A204.1 (cell line): Measurements from ENCODE around the gene TTC39C.

ENCODE experiments used
- FAIRE-seq: peaks from 2 replicates; lab custom pipeline; 2012; peaks lifted over from hg19 to GRCh38; lab: Jason Lieb, UNC

TTC39C gene

GRCh38 chr18:24014062-24014985 is at the start of gene TTC39C:
TTC39C (plus strand) TSS chr18:24014754; CDS start chr18:24014872, 118 bp downstream.
- FAIRE-seq, result no peak

GRCh38 chr18:23966909-23967308 is 47.6 kb upstream of the TTC39C start:
- FAIRE-seq, result no peak

- no peak for FAIRE-seq
These were observed 47.0 kb upstream of the TTC39C start for GRCh38 chr18:23967321-23968089.

- no peak for FAIRE-seq
These were observed 45.6 kb upstream of the TTC39C start for GRCh38 chr18:23968638-23969604.

- FAIRE-seq, result no peak
These were observed 44.9 kb upstream of the TTC39C start for GRCh38 chr18:23969664-23970063.

- FAIRE-seq, result no peak
These were observed 44.1 kb upstream of the TTC39C start for GRCh38 chr18:23970161-23971096.

GRCh38 chr18:23971097-23971440 is 43.5 kb upstream of the TTC39C start:
- FAIRE-seq, result no peak

GRCh38 chr18:23971666-23972230 is 42.8 kb upstream of the TTC39C start:
- FAIRE-seq, result no peak

- no peak for FAIRE-seq
These were observed 42.1 kb upstream of the TTC39C start for GRCh38 chr18:23972453-23972852.

- FAIRE-seq, result no peak
These were observed 37.5 kb upstream of the TTC39C start for GRCh38 chr18:23977103-23977502.

- FAIRE-seq, result no peak
These were observed 36.7 kb upstream of the TTC39C start for GRCh38 chr18:23977719-23978483.

- FAIRE-seq, result no peak
These were observed 33.1 kb upstream of the TTC39C start for GRCh38 chr18:23981369-23981980.

- no peak for FAIRE-seq
These were observed 32.1 kb upstream of the TTC39C start for GRCh38 chr18:23982155-23983079.

- FAIRE-seq, result no peak
These were observed 31.4 kb upstream of the TTC39C start for GRCh38 chr18:23983112-23983511.

- no peak for FAIRE-seq
These were observed 27.8 kb upstream of the TTC39C start for GRCh38 chr18:23986600-23987359.

GRCh38 chr18:23990474-23991410 is 23.8 kb upstream of the TTC39C start:
- FAIRE-seq, result no peak
